Left lung (tissue), 10 donors: ENCODE results near the gene GNG7. TPM values are rescaled to one million over a fixed set of nuclear protein-coding genes. Genes with fewer than 3 reads are reported as not detected.

Experiments
- ATAC-seq: fragments of 200-7000 bp; cut with Tn5 transposase; one replicate; pipeline ENCODE4 v1.9.1; 2020; ENCODE audit warnings: moderate library complexity
- DNase-seq, 4 donors: peaks; one replicate each; pipeline ENCODE4 v3.0.0-alpha.2; 2013 to 2020
- H3K27ac ChIP-seq, 2 donors: fragments of 200-600 bp; sonication (generic) in 1 of 2; one replicate each; pipeline versions ENCODE4 v1.5.0 to v1.8.0; 2020 to 2021
- H3K27me3 ChIP-seq, 2 donors: fragments of 200-600 bp; sonication (generic) in 1 of 2; one replicate each; pipeline versions ENCODE4 v1.5.0 to v1.8.0; 2020 to 2021
- H3K36me3 ChIP-seq, 2 donors: fragments of 200-600 bp; sonication (generic) in 1 of 2; one replicate each; pipeline versions ENCODE4 v1.5.0 to v1.8.0; 2020 to 2021
- H3K4me1 ChIP-seq, 2 donors: fragments of 200-600 bp; one replicate each; pipeline ENCODE4 v1.8.0; 2021
- H3K4me3 ChIP-seq, 2 donors: fragments of 200-600 bp; sonication (generic) in 1 of 2; one replicate each; pipeline versions ENCODE4 v1.5.0 to v1.8.0; 2020 to 2021; ENCODE audit warnings: mild to moderate bottlenecking in 1 of 2
- H3K9me3 ChIP-seq, 2 donors: fragments of 200-600 bp; sonication (generic) in 1 of 2; one replicate each; pipeline versions ENCODE4 v1.5.0 to v1.8.0; 2020 to 2021
- CTCF ChIP-seq, 2 donors: fragments of 200-600 bp; sonication (generic) in 1 of 2; IDR thresholded peaks; one replicate each; pipeline versions ENCODE4 v1.5.0 to v1.8.0; 2021; ENCODE audit warnings: antibody characterized with exemption in 2 of 2
- intact Hi-C, 2 donors: fragments of 100-400 bp; cut with DNase I; formaldehyde crosslinking; loops; one replicate each; pipeline versions ENCODE4 v1.11.2 to v1.14.2; 2022
- polyA plus RNA-seq, 6 donors: library from polyadenylated mRNA; unstranded; fragments of 120-200 nt; gene quantifications; one replicate each; pipeline ENCODE4 v1.2.1, GENCODE V29; 2013; ENCODE audit not compliant: insufficient read length in 6 of 6
- total RNA-seq, 2 donors: library from RNA; stranded (reverse); fragmentation: NEBNext Ultra II Directional; extraction: Animal tissue kit (Norgen Biotek cat#: 25700); gene quantifications; one replicate each; pipeline ENCODE4 v1.2.1, GENCODE V29; 2021
- donor health status: DM: no; HTN: yes; CAD: no.
- donor health status: DM: no; HTN: no; CAD: no.

GNG7 gene
- total and polyA plus RNA-seq, 8 donors = 3.8 to 7.1 (median 5.5) TPM

- no peak for ATAC-seq
- no peak for DNase-seq
- H3K4me1 ChIP-seq = peaks cover 5 to 30% of the 10 kb centered on the region in 2 donors
- no peak overlapping the region for H3K27ac ChIP-seq
- H3K36me3 ChIP-seq = peaks cover 0 to 56% of the 10 kb centered on the region in 2 donors
- no peak for TF ChIP-seq CTCF (IDR thresholded peaks at IDR 0.05)
- H3K4me3 ChIP-seq = no peak overlapping the region
- intact Hi-C loops = no loop called here
- peaks cover 0 to 2% of the 10 kb centered on the region in 2 donors for H3K9me3 ChIP-seq
- H3K27me3 ChIP-seq = no peaks in the 10 kb centered on the region
Measured at GRCh38 chr19:2735374-2735773, 32.9 kb upstream of the GNG7 start.

DNA sequence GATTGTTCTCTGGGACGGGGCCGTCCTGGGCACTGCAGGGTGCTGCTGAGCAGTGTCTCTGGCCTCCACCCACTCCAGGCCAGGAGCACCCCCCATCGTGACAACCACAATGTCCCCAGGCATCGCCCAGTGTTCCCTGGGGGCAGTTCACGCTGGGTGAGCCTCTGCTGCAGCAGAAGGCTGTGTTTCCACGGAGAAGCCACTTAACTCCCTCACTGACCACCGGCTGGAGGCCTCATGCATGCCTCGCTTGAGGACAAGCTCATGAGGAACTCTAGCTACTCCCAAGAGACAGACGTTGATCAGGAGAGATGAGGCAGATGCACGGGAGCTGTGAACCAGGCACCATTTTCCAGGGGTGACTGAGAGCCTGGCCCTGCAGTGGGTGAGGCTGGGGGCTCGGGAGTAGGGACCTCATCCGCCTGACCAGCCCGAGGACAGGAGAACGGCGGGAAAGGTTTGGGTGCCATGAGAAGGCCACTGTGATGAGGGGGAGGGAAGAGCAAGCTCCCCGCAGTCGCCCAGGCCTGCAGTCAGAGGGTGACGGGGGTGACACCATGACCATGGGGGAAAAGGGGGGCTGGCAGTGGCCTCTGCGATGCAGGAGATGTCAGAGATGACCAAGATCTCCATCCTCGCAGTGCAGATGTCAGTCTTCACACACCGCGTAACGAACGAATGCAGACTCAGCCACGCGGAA is 32.2 kb upstream of the GNG7 start:
- intact Hi-C loops = no loop called here
- ATAC-seq (no peak), DNase-seq (no peak)
- Histone ChIP-seq H3K27me3 (no peaks in the 10 kb centered on the region), H3K36me3 (peaks cover 0 to 56% of the 10 kb centered on the region in 2 donors), H3K4me1 (peaks cover 5 to 26% of the 10 kb centered on the region in 2 donors), H3K9me3 (peaks cover 0 to 2% of the 10 kb centered on the region in 2 donors), H3K4me3 (no peak overlapping the region), H3K27ac (no peak overlapping the region)
- TF ChIP-seq CTCF (IDR thresholded peaks at IDR 0.05) = no peak

DNA sequence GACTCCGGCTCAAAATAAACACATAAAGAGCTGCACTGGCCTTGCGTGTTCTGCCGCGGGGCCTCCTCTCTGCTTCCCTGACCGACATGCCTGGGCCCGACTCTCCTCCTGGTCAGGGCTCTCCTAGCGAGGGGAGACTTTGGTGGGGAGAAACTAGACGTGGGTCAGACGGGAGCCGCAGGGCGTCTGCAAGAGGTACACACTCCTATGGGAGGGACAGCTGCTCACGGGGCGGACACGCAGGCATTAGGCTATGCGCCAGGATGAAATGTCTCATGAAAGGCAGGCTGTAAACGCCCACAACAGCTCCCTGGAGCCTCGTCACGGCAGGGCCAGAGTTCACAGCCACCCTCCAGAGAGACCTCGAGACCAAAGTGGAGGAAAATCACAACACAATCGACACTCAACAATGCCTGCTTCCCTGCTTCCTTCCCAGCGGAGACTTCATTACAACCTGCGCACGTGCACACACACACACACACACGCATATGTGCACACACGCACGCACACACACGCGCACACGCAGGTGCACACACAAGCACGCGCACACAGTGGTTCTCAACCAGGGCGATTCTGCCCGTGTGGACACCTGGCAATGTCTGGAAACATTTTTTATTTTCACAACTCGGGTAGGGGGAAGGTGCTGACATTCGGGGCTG is 31.6 kb upstream of the GNG7 start:
- peaks cover 3 to 22% of the 10 kb centered on the region in 2 donors for H3K4me1 ChIP-seq
- no peak for ATAC-seq
- H3K27me3 ChIP-seq = no peaks in the 10 kb centered on the region
- intact Hi-C loops = no loop called here
- DNase-seq = no peak
- H3K9me3 ChIP-seq = peaks cover 0 to 2% of the 10 kb centered on the region in 2 donors
- no peak for TF ChIP-seq CTCF (IDR thresholded peaks at IDR 0.05)
- peaks cover 0 to 56% of the 10 kb centered on the region in 2 donors for H3K36me3 ChIP-seq
- H3K4me3 ChIP-seq = no peak overlapping the region
- no peak overlapping the region for H3K27ac ChIP-seq

DNA sequence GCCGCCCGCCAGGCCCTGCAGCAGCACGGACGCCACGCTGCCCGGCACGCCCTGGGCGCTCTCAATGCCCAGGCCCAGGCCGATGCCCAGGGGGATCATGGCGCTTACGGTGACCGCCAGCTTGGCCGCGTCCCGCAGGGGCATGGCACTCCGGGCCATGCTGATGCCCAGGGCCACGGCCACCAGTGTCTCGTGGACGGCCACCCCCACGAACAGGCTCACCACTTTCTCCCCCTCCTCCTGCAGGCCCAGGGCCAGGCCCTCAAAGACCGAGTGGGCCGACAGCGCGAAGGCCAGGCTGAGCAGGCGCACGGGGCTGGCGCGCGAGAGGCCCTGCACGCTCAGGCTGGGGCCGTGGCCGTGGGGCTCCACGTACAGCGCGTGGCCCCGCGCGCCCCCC is 30.4 kb upstream of the GNG7 start:
- ATAC-seq (no peak), DNase-seq (no peak)
- peaks cover 0 to 2% of the 10 kb centered on the region in 2 donors for H3K9me3 ChIP-seq
- H3K4me3 ChIP-seq = no peak overlapping the region
- intact Hi-C loops = no loop called here
- H3K36me3 ChIP-seq = peaks cover 0 to 56% of the 10 kb centered on the region in 2 donors
- peaks cover 0 to 6% of the 10 kb centered on the region in 2 donors for H3K27me3 ChIP-seq
- peaks cover 0 to 13% of the 10 kb centered on the region in 2 donors for H3K4me1 ChIP-seq
- no peak overlapping the region for H3K27ac ChIP-seq
- TF ChIP-seq CTCF (IDR thresholded peaks at IDR 0.05) = no peak

DNA sequence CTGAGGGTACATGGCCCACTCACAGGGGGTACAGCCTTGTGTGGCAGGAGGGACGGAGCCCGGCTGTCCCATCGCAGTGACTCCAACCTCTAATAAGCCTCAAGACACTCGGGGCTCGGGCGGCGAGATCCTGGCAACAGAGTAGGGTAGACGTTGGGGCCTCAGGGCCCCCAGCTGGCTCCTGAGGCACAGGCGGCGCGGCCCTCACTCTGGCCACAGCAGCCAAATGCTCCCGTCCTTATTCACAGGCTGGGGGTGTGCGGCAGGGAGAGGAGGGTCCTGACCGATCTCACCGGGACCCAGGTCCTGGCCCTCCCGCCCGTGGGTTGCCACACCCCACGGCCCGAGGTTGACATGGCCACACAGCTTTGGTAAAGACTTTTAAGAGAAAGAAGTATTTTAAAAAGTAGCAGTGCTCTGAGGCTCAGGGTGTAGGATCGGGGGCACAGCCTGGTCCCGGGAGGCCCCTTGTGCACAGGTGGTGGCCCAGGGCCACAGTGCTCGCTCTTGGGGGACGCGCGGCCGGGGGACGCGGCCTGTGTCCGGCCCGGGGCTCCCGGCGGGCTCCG is 29.7 kb upstream of the GNG7 start:
- Histone ChIP-seq H3K9me3 (peaks cover 0 to 2% of the 10 kb centered on the region in 2 donors), H3K36me3 (peaks cover 0 to 56% of the 10 kb centered on the region in 2 donors), H3K27me3 (peaks cover 0 to 13% of the 10 kb centered on the region in 2 donors), H3K4me3 (no peak overlapping the region), H3K27ac (no peak overlapping the region), H3K4me1 (peaks cover 0 to 7% of the 10 kb centered on the region in 2 donors)
- no peak for DNase-seq
- intact Hi-C loops = no loop called here
- no peak for TF ChIP-seq CTCF (IDR thresholded peaks at IDR 0.05)
- ATAC-seq = no peak
